OCI-LY1 (cell line): ENCODE results near the gene HLA-DQB2.

ENCODE experiments used
- EZH2 ChIP-seq: fragments of 200-600 bp; sonication (generic), shearing (Covaris generic); IDR thresholded peaks from 2 replicates; pipeline ENCODE4 v1.8.0; 2017; ENCODE audit warnings: borderline replicate concordance, mixed run types, mild to moderate bottlenecking, antibody characterized with exemption, low read length, moderate library complexity, mixed read lengths
- TF ChIP-seq, protein P1 (sequence below): fragments of 200-600 bp; sonication (generic), shearing (Covaris generic); IDR thresholded peaks from 2 replicates; pipeline ENCODE4 v1.5.1; 2017; ENCODE audit warnings: mild to moderate bottlenecking, antibody characterized with exemption, low read length, moderate library complexity, mixed read lengths

GRCh38 chr6:32803416-32803815 is 40.1 kb upstream of the HLA-DQB2 start:
- TF ChIP-seq, protein P1, sequence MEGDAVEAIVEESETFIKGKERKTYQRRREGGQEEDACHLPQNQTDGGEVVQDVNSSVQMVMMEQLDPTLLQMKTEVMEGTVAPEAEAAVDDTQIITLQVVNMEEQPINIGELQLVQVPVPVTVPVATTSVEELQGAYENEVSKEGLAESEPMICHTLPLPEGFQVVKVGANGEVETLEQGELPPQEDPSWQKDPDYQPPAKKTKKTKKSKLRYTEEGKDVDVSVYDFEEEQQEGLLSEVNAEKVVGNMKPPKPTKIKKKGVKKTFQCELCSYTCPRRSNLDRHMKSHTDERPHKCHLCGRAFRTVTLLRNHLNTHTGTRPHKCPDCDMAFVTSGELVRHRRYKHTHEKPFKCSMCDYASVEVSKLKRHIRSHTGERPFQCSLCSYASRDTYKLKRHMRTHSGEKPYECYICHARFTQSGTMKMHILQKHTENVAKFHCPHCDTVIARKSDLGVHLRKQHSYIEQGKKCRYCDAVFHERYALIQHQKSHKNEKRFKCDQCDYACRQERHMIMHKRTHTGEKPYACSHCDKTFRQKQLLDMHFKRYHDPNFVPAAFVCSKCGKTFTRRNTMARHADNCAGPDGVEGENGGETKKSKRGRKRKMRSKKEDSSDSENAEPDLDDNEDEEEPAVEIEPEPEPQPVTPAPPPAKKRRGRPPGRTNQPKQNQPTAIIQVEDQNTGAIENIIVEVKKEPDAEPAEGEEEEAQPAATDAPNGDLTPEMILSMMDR = no peak
- no peak for TF ChIP-seq EZH2
